Effector CD4-positive, alpha-beta T cell (primary cell): ENCODE data around the gene CRY1.

Source experiments
- DNase-seq: peaks from one replicate; pipeline ENCODE4 v3.0.0-alpha.2; 2020
- total RNA-seq: gene quantifications from one replicate; lab custom pipeline; 2026; lab: John Stamatoyannopoulos, UW

CRY1 gene
- total RNA-seq = 96.2 reads per million, percentile 82 among the genes with 10 or more reads in this experiment

DNA sequence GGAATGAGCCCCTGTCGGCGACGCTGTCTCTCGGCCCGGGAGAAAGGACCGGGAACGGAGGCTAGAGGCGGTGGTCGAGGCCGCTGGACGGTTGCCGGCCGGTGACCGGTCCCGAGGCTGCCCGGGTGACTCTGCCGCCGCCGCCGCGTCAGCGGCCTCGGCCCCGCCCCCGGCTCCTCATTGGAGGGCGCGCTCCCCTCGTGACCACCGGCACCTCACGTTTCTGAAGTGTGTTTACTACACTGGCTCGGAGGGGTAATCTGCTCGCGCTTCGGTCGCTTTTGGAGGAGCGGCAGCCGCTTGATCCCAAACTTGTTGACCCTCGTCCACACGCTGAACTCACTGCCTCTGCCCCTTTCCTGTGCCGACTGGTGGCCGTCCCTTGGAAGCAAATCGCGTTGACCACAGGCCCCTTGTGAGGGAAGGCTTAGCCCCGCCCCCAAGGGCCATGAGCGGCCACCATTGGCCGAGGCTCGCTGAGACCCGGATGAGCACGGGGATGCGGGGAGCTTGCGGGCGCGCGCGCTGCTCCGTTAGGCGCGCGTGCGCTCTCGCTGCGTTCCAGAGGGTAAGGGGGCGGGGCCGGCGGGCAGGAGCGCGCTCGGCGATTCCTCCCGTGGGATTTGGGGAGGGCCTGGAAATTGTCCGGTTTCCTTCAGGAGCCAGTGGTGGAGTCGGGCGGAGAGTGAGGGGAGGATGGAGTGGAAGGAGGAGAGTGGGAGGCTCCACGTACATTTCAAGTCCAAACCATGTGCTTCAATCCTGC, at the start of gene CRY1:
Gene CRY1 (minus strand): TSS at position 133 of the 766 bp plus-strand sequence. CDS start 588 bp downstream, outside the sequence.
- DNase-seq = peak; percentile 88

DNA sequence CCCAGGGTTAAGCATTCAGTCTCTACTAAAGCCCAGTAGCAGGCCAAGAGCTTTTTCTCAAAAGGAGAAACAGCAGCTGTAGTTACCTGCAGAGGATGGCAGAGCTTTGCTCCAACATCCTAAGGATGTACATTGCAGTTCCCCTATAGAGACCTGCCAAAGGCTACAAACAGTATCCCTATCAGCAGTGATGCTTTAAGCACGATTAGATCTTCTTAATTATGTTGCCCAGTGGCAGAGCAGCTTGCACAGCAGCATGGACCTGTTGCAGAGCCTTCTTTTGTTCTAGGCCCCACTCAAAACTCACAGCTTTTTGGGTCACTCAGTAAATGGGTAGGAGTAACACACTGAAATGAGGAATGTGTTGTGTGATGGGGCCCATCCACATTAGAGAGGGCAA, 46.4 kb upstream of the CRY1 start:
- no peak for DNase-seq

DNA sequence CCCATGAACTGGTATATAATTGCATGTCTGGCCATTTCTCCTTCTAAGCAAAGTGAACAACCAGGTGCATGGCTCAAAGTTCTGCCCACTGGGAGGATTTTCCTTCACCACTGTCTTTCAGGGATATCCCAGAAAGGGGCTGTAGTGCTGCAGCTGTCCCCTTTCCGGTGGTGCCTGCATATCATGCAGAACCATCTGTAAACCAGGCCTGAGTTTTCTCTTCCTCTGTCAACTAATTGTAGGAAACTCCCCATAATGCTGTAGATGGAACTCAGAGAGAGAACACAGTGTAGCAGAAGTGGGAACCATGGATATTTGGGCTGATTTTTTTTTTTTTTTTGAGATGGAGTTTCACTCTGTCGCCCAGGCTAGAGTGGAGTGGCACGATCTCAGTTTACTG, 45.6 kb upstream of the CRY1 start:
- no peak for DNase-seq

DNA sequence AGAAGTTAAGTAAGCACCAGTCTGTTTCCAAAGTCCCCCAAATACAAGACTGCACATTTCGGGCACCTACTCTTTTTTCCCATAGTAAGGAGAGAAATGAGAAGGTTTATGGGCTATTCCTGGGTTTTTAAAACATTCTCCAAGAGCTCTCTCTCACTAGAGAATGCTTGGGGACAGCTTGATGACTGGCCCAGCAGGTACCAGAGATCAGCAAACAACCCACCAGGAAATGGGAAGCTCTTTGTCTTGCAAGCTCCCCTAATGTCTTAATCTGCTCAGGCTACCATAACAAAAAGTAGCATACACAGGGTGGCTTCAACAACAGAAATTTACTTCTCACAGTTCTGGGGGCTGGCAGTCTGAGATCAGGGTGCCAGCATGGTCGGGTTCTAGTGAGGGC, 41.8 kb upstream of the CRY1 start:
- DNase-seq = no peak

DNA sequence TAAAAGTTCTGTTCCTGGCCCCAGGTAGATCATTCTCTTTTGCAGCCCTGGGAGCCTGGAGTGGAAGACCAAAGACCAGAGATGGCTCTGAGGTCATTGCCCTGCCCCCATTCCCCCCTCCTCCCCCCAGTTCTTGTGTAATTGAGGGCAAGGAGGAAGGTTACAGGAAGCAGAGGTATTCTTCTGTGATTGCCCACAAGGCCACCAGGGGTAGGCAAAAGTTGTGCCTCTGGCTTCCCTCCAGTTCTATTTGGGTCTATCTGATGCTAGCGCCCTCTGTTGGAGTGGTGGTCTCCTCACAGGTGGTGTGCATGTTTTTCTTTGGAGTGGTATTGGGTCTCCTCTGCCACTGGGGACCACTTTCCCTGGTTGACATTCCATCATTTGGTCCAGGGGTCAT, 41.2 kb upstream of the CRY1 start:
- DNase-seq = peak; percentile 7

DNA sequence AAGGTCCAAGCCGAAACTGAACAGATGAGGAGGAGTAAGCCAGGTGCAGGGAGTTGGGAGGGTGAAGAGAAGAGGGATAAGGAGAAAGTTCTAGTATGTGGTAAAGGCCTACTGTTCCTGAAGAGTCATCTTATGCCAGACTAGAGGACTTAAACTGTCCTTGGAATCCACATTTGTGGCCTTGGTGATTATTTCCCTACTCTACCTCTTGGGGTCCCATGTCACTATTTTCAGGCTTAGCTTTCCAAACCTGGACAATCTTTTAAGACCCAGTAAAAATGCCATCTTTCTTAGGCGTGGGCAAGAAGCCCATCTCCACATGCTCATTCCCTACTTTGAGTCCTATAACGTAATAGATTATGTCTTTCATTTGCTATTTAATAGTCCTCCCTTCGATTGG, 40.1 kb upstream of the CRY1 start:
- DNase-seq = no peak

DNA sequence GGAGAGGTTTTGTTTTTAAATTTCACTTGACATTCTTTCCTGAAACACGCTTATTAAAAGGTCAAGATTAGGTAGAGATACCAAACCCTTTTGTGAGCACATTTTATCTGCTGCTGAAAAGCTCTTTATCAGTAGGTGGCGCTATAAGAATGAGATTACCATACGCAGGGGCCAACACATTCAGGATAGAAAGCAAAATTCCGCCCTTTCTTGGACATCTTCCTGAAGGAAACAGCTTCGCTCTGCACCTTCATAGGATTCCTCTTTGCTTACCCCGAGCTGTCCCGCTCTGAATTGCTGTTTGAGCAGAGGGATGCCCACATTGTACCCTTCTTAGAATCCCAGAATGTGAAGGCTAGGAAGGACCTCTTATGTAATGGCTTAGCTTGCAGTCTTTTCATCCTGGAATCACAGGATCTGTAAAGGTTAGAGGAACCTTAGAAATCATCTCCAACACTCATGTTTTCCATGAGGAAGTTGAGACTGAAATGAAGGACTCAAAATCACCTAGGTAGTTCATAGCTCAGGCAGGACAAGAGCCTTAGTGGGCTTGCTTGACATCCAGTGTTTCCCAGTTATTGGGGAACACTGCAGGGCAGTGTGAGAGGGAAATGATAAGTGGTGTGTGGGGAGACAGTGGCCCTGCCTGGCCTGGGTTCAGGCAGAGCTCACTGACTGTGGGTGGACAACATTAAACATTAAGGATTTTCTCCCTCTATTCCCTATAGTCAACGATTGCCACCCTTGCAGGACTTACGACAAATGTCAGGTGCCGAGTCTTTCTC, 38.7 kb upstream of the CRY1 start:
- no peak for DNase-seq

DNA sequence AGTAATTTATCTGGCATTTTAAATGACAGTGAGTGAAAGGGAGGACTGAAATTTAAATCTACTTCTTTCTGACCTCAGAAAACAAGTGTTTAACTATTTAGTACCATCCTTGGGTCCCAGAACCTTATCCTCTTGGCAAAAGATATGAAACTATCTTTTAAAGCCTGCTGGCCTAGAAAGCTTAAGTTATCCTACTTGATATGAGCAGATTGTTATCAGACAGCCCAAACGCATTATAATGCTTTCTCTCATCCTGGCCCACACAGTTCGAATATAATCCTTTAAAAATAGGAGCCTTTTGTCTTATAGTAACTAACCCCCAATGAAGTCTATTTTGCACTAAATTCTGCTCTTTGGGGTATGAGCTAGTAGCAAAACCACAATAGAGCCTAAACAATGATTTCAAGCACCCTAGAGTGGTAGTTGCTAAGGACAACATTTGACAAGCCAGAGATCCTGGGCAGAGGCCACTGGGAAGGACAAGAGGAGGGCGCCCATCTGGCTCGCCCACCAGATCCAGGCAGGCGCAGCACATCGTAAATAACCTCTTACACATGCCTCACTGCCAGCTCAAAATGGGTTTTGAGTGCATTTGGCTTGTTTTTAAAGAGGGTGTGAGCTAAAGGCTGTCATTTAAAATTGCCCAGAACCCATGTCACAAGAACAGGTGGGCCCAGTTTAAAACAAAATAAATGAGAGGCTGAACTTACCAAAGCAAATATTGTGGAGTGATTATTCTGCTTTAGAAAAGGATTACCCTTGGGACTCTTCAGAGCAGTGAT, 37.7 kb upstream of the CRY1 start:
- no peak for DNase-seq

DNA sequence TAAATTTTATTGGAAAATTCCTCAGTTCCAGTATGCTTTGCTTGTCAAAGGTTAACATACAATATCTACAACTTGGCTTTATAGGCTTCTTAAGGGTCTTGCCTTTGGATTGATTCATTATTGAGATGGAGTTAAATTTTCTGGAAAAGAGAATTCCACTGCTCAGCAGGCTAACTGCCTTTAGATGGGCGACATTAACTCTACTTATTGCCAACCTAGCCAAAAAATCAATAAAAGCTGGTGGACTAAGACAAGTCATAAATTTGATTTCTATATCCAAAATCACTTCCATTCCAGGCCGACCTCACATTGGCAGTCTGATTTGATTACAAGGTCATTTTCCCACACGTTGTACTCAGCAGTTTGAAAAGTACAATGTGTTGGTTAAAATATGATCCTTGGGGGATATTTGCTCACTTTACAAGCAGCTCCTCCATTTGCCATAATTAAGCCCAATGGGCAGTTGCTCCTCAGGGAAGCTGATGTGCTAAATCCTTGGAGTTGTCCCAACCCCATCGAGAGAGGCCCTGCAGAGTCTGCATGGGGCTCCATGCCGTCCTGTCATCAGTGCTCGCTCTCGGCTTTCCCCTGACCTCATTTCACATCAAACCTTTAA, 36.1 kb upstream of the CRY1 start:
- no peak for DNase-seq

DNA sequence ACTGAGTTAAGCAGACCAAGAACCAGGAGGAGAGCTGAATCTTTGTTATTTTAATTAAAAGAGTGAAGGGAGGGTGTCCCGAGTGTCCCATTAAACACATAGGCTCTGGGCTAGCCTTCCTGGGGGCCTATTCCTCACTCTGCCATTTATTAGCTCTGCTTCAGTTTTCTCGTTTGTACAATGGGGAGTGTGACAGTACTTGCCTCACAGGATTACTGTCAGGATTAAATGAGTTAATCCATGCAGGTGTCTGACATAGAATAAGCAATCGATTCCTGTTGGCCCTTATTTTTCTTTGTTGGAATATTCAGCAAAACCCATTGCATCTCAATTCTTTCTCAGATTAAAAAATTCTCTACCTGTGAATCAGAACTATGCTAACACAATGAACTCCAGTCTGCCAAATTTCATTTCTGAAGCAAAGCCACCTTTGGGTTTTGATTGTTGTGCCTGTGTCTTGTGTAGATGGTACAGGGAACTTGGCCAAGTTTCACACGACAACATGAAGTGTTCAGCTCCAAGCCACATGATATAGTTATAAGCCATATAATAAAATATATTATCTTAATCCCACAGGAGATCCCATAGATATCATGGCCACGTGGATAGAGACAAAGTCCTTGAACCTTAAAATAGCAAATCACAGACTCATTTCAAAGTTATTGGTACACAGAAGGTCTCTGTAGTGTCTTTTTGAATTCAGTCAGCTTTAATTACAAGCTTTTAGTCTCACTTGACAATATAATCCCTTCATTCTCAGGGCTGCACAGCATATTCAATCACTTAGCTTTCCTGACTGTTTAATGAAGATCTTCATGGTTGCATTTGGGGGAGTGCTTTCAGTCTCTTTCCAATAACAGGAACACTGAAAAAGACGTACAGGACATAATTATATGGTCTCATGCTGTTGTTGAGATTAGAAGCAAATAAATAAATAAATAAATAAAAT, 34.4 kb upstream of the CRY1 start:
- no peak for DNase-seq

DNA sequence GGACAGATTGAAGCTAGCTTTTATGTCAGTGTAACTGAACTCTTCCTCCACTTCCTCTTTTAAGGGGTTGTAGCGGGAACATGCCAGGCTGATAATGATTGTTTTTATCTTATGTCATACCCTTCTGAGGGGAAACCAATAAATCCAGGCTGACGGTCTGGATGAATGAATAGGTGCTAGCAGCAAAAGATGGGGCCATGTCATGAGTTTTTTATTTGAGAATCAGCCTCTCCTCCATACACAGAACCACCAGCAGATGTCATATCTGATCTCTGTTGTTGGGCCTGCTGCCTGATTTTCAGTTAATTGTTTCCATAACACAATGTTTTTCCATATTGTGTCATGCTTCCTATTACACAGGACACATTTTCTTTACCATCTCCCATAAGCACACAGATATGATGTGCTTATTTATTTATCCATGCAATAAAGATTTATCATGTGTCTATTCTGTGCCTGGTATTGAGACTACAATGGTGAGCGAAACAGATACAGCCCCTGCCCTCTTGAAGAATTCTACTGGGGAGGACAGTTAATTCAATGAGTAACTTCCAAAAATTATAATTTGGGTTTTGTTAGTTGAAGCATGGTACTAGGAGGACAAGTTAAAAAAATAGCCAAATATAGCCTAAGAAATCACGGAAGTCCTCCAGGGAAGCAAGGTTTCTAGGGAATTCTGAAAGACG, 33.6 kb upstream of the CRY1 start:
- no peak for DNase-seq

DNA sequence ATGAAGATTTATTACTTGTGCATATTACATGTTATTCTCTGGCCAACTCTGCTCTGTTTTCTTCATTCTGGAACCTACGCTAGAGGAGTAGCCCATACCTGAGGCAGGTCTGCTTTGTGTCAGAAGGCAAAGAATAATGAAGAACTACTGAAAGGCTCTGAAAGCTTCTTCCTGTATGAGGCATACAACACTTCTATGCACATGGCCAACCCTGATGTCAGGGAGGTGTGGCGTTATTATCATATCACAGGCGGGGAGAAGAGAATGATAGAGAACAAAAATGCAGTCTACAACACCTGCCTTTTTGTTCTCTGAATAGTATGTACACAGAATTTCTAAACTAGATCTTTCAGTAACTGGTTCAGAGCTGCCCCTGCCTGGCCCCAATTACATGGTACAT, 32.5 kb upstream of the CRY1 start:
- DNase-seq = no peak

DNA sequence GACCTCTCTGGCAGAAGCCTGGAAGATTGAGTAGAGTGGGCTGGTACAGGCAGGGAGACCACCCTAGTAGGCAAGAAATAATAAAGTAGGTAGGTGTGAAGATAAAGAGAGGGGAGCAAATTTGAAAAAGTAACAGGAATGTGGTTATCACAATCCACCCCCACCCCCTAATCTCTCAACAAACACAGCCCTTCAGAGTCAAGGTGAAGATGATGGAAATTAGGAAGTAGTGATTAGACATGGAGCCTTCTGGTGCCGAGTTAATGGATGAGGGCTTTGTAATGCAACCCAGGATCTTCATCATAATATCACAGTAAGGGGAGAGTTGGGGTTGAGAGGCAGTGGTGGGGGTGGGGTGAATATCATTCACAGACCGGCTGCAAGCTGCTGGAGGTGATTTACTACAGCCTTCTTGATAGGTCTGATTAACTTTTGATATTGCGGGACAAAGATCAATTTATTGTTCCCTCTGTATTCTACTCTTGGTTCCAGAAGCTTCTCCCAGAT, 29.2 kb upstream of the CRY1 start:
- no peak for DNase-seq

DNA sequence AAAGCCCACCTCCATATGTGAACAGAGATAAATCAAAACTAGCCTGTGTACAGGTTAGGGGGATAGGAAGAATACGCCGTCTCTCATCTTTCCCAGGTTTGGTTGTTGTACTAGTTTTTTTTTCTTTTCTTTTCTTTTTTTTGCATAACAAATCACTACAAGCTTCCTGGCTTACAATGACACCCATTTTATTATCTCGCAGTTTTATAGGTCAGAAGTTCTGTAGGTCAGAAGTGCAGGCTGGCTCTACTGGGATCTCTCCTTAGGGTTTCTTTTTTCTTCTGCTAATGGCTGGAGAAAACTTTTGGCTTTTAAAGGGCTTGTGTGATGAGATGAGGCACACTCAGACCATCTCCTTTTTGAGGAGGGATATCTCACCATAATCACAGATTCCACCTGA, 25.7 kb upstream of the CRY1 start:
- no peak for DNase-seq

DNA sequence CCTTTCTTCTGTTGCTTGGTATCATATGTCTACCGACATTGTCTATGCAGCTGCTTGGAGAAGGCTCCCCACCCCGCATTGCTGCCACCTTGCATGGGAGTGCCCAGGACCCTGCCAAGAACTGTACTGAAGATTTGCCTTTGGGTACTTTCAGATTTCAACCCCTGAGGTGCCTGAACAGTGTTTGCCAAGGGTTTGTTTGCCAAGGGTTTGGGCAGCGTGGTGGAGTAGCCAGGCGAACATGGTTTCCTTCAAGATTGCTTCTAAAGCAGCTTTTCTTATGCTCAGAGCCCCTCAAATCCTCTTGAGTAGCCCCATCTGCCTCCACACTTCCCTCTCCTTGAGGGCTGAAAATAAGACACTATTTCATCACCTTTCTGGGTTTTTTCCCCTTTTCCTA, 25.3 kb upstream of the CRY1 start:
- no peak for DNase-seq

DNA sequence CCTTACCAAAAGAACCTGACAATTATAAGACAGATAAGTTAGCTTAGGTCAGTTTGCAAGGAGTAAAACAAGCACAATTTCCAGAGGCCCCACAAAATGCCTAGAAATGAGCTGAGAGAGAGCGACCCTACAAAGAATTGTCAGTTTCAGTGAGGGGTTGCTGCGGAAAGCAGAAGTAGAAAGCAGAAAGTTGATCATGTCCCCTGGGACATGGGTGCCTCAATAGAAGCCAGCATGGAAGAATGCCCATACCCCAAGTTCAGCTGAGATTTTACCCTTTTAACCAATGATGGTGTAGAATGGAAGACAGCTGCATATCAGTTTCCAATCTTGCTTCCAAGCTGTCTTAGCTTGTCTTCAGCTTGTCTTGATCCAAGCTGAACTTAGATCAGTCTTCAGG, 21.8 kb upstream of the CRY1 start:
- DNase-seq = no peak

DNA sequence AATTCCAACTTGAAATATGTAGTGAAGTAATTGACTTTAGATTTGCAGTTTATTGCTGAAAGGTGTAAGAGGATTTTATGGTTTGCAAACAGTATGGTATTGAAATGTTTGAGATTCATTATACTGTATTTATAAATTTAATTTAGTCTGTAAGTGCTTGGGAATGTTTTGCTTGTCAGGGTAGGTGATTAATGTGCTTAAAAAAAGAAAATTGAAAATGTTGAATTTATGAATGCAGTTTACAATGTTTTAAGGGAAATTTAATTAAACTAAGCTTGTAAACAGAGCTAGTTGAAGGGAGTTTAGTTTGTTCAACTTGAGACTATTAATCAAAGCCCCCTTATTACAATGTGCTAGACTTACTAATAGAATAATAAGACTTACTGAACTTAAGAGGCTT, 18.0 kb upstream of the CRY1 start:
- no peak for DNase-seq

DNA sequence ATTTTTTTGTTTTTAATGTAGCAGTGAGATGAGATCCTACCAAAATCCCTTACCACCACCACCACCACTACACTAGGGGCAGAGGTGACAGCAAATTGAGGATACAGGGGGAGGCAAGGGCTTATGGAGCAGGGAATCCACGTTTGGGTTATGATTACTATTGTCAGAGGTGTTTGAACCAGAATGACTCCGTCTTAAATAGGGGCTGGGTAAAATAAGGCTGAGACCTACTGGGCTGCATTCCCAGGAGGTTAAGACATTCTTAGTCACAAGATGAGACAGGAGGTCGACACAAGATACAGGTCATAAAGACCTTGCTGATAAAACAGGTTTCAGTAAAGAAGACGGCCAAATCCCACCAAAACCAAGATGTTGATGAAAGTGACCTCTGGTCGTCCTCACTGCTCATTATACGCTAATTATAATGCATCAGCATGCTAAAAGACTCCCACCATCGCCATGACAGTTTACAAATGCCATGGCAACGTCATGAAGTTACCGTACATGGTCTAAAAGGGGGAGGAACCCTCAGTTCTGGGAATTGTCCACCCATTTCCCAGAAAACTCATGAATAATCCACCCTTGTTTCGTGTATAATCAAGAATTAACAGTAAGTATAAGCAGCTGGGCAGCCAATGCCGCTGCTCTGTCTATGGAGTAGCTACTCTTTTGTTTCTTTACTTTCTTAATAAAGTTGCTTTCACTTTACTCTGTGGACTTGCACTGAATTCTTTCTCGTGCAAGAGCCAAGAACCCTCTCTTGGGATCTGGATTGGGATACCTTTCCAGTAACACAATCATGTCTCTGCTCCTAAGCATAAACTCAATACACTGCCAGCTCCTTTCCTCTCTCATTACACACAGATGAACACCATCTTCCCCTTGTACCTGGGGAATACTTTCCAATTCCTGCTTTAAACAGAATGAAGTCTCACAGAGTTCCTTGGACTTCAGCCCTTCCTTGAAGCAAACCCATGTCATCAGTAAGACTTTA, 16.7 kb upstream of the CRY1 start:
- no peak for DNase-seq

DNA sequence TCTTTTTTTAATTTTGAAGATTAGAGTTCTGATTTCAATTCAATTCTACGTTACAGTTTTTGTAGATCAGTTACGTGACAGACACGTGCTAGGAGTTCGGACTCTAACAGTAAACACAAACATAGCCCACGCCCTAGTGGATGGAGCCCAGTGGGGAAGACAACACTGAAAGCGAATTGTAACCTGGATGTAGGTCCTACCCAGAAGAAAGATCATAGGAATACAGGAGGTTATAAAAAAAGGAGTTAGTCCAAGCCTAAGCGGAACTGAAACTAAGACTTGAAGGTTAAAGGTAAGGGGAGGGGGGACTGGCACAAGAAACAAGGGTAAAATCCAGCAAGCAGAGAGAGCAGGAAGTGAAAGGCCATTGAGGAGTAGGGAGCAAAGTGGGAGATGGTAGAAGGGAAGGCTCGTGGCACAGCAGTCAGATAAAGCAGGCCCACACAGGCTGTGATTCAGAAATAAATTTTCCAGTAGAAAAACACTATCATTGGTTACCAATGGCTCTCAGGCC, 15.7 kb upstream of the CRY1 start:
- no peak for DNase-seq
